Neural progenitor cell (in vitro differentiated cells): ENCODE measurements around the gene CTNNBL1. TPM values are rescaled to one million over a fixed set of nuclear protein-coding genes. Genes with fewer than 3 reads are reported as not detected.

Experiments used
- DNase-seq: peaks from one replicate; pipeline ENCODE4 v3.0.0-alpha.2; 2016; ENCODE audit warnings: low spot score
- H2AFZ ChIP-seq: fragments of 200-600 bp; sonication (generic); replicated peaks from 2 replicates; pipeline ENCODE4 v1.6.1; 2016; ENCODE audit warnings: antibody characterized with exemption
- H3F3A ChIP-seq: fragments of 200-600 bp; sonication (generic); 2 replicates; pipeline ENCODE4 v1.6.1; 2016; ENCODE audit warnings: antibody characterized with exemption, low read depth
- H3K27ac ChIP-seq: fragments of 200-600 bp; sonication (generic); 2 replicates; pipeline ENCODE4 v1.5.1; 2016; ENCODE audit warnings: mild to moderate bottlenecking
- H3K27me3 ChIP-seq: fragments of 200-600 bp; sonication (generic); 2 replicates; pipeline ENCODE4 v1.6.1; 2016; ENCODE audit warnings: mild to moderate bottlenecking, moderate library complexity
- H3K36me3 ChIP-seq: fragments of 200-600 bp; sonication (generic); 2 replicates; pipeline ENCODE4 v1.5.1; 2016
- H3K4me1 ChIP-seq: fragments of 200-600 bp; sonication (generic); 2 replicates; pipeline ENCODE4 v1.6.1; 2016; ENCODE audit warnings: mixed run types
- H3K4me2 ChIP-seq: fragments of 200-600 bp; sonication (generic); 2 replicates; pipeline ENCODE4 v1.6.1; 2016
- H3K4me3 ChIP-seq: fragments of 200-600 bp; sonication (generic); 2 replicates; pipeline ENCODE4 v1.5.1; 2016
- H3K79me2 ChIP-seq: fragments of 200-600 bp; sonication (generic); 2 replicates; pipeline ENCODE4 v1.6.1; 2016; ENCODE audit warnings: low read depth
- H3K9ac ChIP-seq: fragments of 200-600 bp; sonication (generic); 2 replicates; pipeline ENCODE4 v1.6.1; 2016
- H3K9me3 ChIP-seq: fragments of 200-600 bp; sonication (generic); 2 replicates; pipeline ENCODE4 v1.5.1; 2016; ENCODE audit warnings: low read depth
- H4K20me1 ChIP-seq: fragments of 200-600 bp; sonication (generic); 2 replicates; pipeline ENCODE4 v1.6.1; 2016; ENCODE audit warnings: low read depth
- H3K27ac Mint-ChIP-seq: 3 replicates; pipeline ENCODE4 v1.8.0; 2021; ENCODE audit warnings: mixed read lengths
- H3K27me3 Mint-ChIP-seq: 2 replicates; pipeline ENCODE4 v1.8.0; 2022; ENCODE audit warnings: low read depth, mild to moderate bottlenecking, inconsistent platforms, moderate library complexity, mixed read lengths; ENCODE audit not compliant: insufficient read depth
- H3K36me3 Mint-ChIP-seq: 3 replicates; pipeline ENCODE4 v1.8.0; 2021; ENCODE audit warnings: mixed read lengths
- H3K4me1 Mint-ChIP-seq: 3 replicates; pipeline ENCODE4 v1.8.0; 2021; ENCODE audit warnings: mixed read lengths
- H3K4me3 Mint-ChIP-seq: 3 replicates; pipeline ENCODE4 v1.8.0; 2021; ENCODE audit warnings: mild to moderate bottlenecking, moderate library complexity, mixed read lengths
- H3K9me3 Mint-ChIP-seq: 3 replicates; pipeline ENCODE4 v1.8.0; 2020; ENCODE audit warnings: mixed read lengths
- CTCF ChIP-seq: fragments of 200-600 bp; sonication (generic); IDR thresholded peaks from 2 replicates; pipeline ENCODE4 v1.5.1; 2017; ENCODE audit warnings: antibody characterized with exemption, mild to moderate bottlenecking
- EZH2 ChIP-seq: fragments of 200-600 bp; sonication (generic); IDR thresholded peaks from 2 replicates; pipeline ENCODE4 v1.6.1; 2017; ENCODE audit warnings: antibody characterized with exemption, mild to moderate bottlenecking, moderate library complexity
- EZH2phosphoT487 ChIP-seq: fragments of 200-600 bp; sonication (generic); IDR thresholded peaks from 2 replicates; pipeline ENCODE4 v1.6.1; 2017; ENCODE audit warnings: antibody characterized with exemption
- total RNA-seq: library from RNA; depleted of rRNA; stranded (reverse); fragments of >200 nt; gene quantifications from 2 replicates; pipeline ENCODE4 v1.2.3, GENCODE V29; 2015; ENCODE audit warnings: low replicate concordance

CTNNBL1 gene
- total RNA-seq, 1 donor from 2014 or later = 54.5 TPM

GRCh38 chr20:37877832-37878772 lies 184.3 kb downstream of the CTNNBL1 start:
- peak overlapping the region; percentile 5 for H3K27ac Mint-ChIP-seq
- peaks cover 35% of the 10 kb centered on the region for H3K4me1 Mint-ChIP-seq
- Histone ChIP-seq H3K9ac (no peak overlapping the region), H3K4me3 (no peak overlapping the region), H3K27ac (no peak overlapping the region), H2AFZ (no peak overlapping the region), H3K4me1 (no peaks in the 10 kb centered on the region), H3K79me2 (no peaks in the 10 kb centered on the region), H3K27me3 (no peaks in the 10 kb centered on the region), H3K4me2 (no peak overlapping the region), H3F3A (no peaks in the 10 kb centered on the region), H3K36me3 (no peaks in the 10 kb centered on the region), H3K9me3 (no peaks in the 10 kb centered on the region), H4K20me1 (peaks cover 2% of the 10 kb centered on the region)
- DNase-seq = no peak
- peaks cover 4% of the 10 kb centered on the region for H3K27me3 Mint-ChIP-seq
- H3K9me3 Mint-ChIP-seq = no peaks in the 10 kb centered on the region
- no peak for TF ChIP-seq EZH2
- no peak for TF ChIP-seq EZH2phosphoT487
- TF ChIP-seq CTCF = no peak
- peaks cover 5% of the 10 kb centered on the region for H3K36me3 Mint-ChIP-seq
- H3K4me3 Mint-ChIP-seq = no peak overlapping the region

GRCh38 chr20:37878835-37879599 lies 185.2 kb downstream of the CTNNBL1 start:
- Histone ChIP-seq H3F3A (no peaks in the 10 kb centered on the region), H2AFZ (no peak overlapping the region), H4K20me1 (peaks cover 2% of the 10 kb centered on the region), H3K4me1 (no peaks in the 10 kb centered on the region), H3K27ac (no peak overlapping the region), H3K4me3 (no peak overlapping the region), H3K79me2 (no peaks in the 10 kb centered on the region), H3K4me2 (no peak overlapping the region), H3K9ac (no peak overlapping the region), H3K27me3 (no peaks in the 10 kb centered on the region), H3K36me3 (no peaks in the 10 kb centered on the region), H3K9me3 (no peaks in the 10 kb centered on the region)
- H3K27me3 Mint-ChIP-seq = peaks cover 4% of the 10 kb centered on the region
- H3K4me1 Mint-ChIP-seq = peaks cover 34% of the 10 kb centered on the region
- H3K9me3 Mint-ChIP-seq = no peaks in the 10 kb centered on the region
- no peak overlapping the region for H3K4me3 Mint-ChIP-seq
- peaks cover 3% of the 10 kb centered on the region for H3K36me3 Mint-ChIP-seq
- no peak for TF ChIP-seq EZH2phosphoT487
- TF ChIP-seq EZH2 = no peak
- TF ChIP-seq CTCF = no peak
- peak overlapping the region; percentile 5 for H3K27ac Mint-ChIP-seq
- DNase-seq = no peak

DNA sequence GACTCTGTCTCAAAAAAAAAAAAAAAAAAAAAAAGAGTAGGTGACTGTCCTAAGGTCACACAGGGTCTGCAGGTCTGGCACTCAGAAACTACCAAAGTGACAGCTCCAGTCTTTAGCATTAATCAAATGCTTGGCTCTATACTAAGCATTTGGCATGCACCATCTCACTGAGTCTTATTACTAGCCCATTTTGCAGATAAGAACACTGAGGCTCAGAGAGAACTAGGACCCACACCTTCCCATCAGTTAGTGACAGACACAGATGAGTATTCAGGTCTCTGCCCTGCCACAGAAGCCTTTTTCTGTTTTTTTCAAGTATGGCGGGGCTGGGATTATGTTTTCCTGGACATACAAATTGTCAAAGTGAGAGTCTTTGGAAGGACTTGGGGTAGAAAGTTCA lies 186.0 kb downstream of the CTNNBL1 start:
- Mint-ChIP-seq H3K27me3 (peaks cover 4% of the 10 kb centered on the region), H3K36me3 (no peaks in the 10 kb centered on the region), H3K4me1 (peaks cover 32% of the 10 kb centered on the region), H3K4me3 (no peak overlapping the region), H3K9me3 (no peaks in the 10 kb centered on the region), H3K27ac (no peak overlapping the region)
- H3K27me3 ChIP-seq = no peaks in the 10 kb centered on the region
- no peaks in the 10 kb centered on the region for H3K4me1 ChIP-seq
- H4K20me1 ChIP-seq = peaks cover 2% of the 10 kb centered on the region
- H3K9me3 ChIP-seq = no peaks in the 10 kb centered on the region
- H3F3A ChIP-seq = no peaks in the 10 kb centered on the region
- no peak overlapping the region for H3K27ac ChIP-seq
- DNase-seq = no peak
- no peak for TF ChIP-seq CTCF
- no peak for TF ChIP-seq EZH2phosphoT487
- no peak for TF ChIP-seq EZH2
- H3K79me2 ChIP-seq = no peaks in the 10 kb centered on the region
- H3K4me3 ChIP-seq = no peak overlapping the region
- H3K36me3 ChIP-seq = no peaks in the 10 kb centered on the region
- no peak overlapping the region for H2AFZ ChIP-seq
- H3K4me2 ChIP-seq = no peak overlapping the region
- H3K9ac ChIP-seq = no peak overlapping the region
